ENCODE results near the gene TRIM52. TPM values are rescaled to one million over a fixed set of nuclear protein-coding genes. Genes with fewer than 3 reads are reported as not detected.

Gene TRIM52
- total and polyA plus RNA-seq, 2 of the 13 experiments (the other 11 are each of a cell fraction or from before 2014, with no cell fraction given): 7.2 to 11.6 TPM

GRCh38 chr5:181246276-181247049 lies 14.5 kb downstream of the TRIM52 start (continued):
- TF ChIP-seq HOXA3 (CRISPR knock-in tag; IDR thresholded peaks at IDR 0.05): peak; percentile 47; the same call in 1 of the 2 replicates
- no peak for TF ChIP-seq ZNF33A (CRISPR knock-in tag; IDR thresholded peaks at IDR 0.05; ENCODE audit: borderline replicate concordance)
- no peak; the same call in none of the 2 replicates for TF ChIP-seq NRL (CRISPR knock-in tag; IDR thresholded peaks at IDR 0.05; ENCODE audit: borderline replicate concordance)
- no peak for TF ChIP-seq CAMTA2 (CRISPR knock-in tag; IDR thresholded peaks at IDR 0.05; ENCODE audit: borderline replicate concordance)
- TF ChIP-seq AHDC1 (CRISPR knock-in tag; IDR thresholded peaks at IDR 0.05; ENCODE audit: borderline replicate concordance): no peak; the same call in none of the 2 replicates
- TF ChIP-seq, protein P1, sequence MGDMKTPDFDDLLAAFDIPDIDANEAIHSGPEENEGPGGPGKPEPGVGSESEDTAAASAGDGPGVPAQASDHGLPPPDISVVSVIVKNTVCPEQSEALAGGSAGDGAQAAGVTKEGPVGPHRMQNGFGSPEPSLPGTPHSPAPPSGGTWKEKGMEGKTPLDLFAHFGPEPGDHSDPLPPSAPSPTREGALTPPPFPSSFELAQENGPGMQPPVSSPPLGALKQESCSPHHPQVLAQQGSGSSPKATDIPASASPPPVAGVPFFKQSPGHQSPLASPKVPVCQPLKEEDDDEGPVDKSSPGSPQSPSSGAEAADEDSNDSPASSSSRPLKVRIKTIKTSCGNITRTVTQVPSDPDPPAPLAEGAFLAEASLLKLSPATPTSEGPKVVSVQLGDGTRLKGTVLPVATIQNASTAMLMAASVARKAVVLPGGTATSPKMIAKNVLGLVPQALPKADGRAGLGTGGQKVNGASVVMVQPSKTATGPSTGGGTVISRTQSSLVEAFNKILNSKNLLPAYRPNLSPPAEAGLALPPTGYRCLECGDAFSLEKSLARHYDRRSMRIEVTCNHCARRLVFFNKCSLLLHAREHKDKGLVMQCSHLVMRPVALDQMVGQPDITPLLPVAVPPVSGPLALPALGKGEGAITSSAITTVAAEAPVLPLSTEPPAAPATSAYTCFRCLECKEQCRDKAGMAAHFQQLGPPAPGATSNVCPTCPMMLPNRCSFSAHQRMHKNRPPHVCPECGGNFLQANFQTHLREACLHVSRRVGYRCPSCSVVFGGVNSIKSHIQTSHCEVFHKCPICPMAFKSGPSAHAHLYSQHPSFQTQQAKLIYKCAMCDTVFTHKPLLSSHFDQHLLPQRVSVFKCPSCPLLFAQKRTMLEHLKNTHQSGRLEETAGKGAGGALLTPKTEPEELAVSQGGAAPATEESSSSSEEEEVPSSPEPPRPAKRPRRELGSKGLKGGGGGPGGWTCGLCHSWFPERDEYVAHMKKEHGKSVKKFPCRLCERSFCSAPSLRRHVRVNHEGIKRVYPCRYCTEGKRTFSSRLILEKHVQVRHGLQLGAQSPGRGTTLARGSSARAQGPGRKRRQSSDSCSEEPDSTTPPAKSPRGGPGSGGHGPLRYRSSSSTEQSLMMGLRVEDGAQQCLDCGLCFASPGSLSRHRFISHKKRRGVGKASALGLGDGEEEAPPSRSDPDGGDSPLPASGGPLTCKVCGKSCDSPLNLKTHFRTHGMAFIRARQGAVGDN (CRISPR knock-in tag; IDR thresholded peaks at IDR 0.05): peak; percentile 78
- TF ChIP-seq HOXD1 (CRISPR knock-in tag; IDR thresholded peaks at IDR 0.05): 0 out of 2 replicates have a peak, but pooled peaks have one; percentile 51
- no peak for TF ChIP-seq ZSCAN20 (CRISPR knock-in tag; IDR thresholded peaks at IDR 0.05; ENCODE audit: borderline replicate concordance)
- TF ChIP-seq HOXA9 (CRISPR knock-in tag; IDR thresholded peaks at IDR 0.05; ENCODE audit: borderline replicate concordance): no peak
- TF ChIP-seq TRAFD1 (CRISPR knock-in tag; IDR thresholded peaks at IDR 0.05; ENCODE audit: borderline replicate concordance): 0 out of 2 replicates have a peak, but pooled peaks have one; percentile 60
- no peak; the same call in 1 of the 2 replicates for TF ChIP-seq ETV6 (CRISPR knock-in tag; conservative IDR thresholded peaks at IDR 0.05)
- peak; percentile 60; the same call in 1 of the 2 replicates for TF ChIP-seq ZZZ3 (CRISPR knock-in tag; IDR thresholded peaks at IDR 0.05; ENCODE audit: borderline replicate concordance)
- TF ChIP-seq ZNF234 (CRISPR knock-in tag; conservative IDR thresholded peaks at IDR 0.05): peak; percentile 62
- TF ChIP-seq ZNF598 (CRISPR knock-in tag; IDR thresholded peaks at IDR 0.05; ENCODE audit: borderline replicate concordance): peak; percentile 23; the same call in 1 of the 2 replicates
- no peak for TF ChIP-seq HMG20B (CRISPR knock-in tag; conservative IDR thresholded peaks at IDR 0.05)
- no peak for TF ChIP-seq U2AF1 (optimal IDR thresholded peaks at IDR 0.05; ENCODE audit: low read depth, low read length)
- TF ChIP-seq ZNF335 (CRISPR knock-in tag; IDR thresholded peaks at IDR 0.05): no peak

Measured in HepG2 (cell line).